ENCODE results near the gene PDAP1. TPM values are rescaled to one million over a fixed set of nuclear protein-coding genes. Genes with fewer than 3 reads are reported as not detected.
"Not testable (repeated sequence)": the region's sequence is repeated elsewhere in the genome, so short reads cannot be mapped to it uniquely, and the experiment has no call there.

Gene PDAP1
- total RNA-seq, 1 experiment from 2014 or later, result 180 TPM

GRCh38 chr7:99359465-99360154, 48.8 kb downstream of the PDAP1 start:
- Histone ChIP-seq H3K4me3 (no peak overlapping the region), H3K36me3 (ENCODE audit: low read depth) (0 out of 2 replicates have a peak, but pooled peaks cover 5% of the 10 kb centered on the region), H3K4me1 (replicated peaks; ENCODE audit: insufficient read depth) (no peaks in the 10 kb centered on the region), H3K9me2 (ENCODE audit: insufficient read depth) (no peaks in the 10 kb centered on the region), H4K20me1 (ENCODE audit: insufficient read depth) (peaks cover 8% of the 10 kb centered on the region), H3K27ac (no peak overlapping the region), H3K27me3 (ENCODE audit: insufficient read depth, low read depth) (no peaks in the 10 kb centered on the region), H3F3A (ENCODE audit: insufficient read depth, low read depth) (peaks cover 15% of the 10 kb centered on the region; the same call in 1 of the 2 replicates), H3K79me2 (ENCODE audit: low read depth) (no peaks in the 10 kb centered on the region), H2AFZ (no peak overlapping the region), H3K4me2 (no peak overlapping the region), H3K9me3 (ENCODE audit: insufficient read depth, low read depth) (no peaks in the 10 kb centered on the region)
- POLR2A ChIA-PET (ENCODE audit: unreplicated experiment), result no interaction called here
- TF ChIP-seq, protein P1, sequence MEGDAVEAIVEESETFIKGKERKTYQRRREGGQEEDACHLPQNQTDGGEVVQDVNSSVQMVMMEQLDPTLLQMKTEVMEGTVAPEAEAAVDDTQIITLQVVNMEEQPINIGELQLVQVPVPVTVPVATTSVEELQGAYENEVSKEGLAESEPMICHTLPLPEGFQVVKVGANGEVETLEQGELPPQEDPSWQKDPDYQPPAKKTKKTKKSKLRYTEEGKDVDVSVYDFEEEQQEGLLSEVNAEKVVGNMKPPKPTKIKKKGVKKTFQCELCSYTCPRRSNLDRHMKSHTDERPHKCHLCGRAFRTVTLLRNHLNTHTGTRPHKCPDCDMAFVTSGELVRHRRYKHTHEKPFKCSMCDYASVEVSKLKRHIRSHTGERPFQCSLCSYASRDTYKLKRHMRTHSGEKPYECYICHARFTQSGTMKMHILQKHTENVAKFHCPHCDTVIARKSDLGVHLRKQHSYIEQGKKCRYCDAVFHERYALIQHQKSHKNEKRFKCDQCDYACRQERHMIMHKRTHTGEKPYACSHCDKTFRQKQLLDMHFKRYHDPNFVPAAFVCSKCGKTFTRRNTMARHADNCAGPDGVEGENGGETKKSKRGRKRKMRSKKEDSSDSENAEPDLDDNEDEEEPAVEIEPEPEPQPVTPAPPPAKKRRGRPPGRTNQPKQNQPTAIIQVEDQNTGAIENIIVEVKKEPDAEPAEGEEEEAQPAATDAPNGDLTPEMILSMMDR (conservative IDR thresholded peaks at IDR 0.05), result no peak
- intact Hi-C loops (cut with micrococcal nuclease; ENCODE audit: unreplicated experiment), result no loop called here
- no TSS peak for BruUV-seq (replicated peaks)
- no peak for DNase-seq
- CTCF ChIA-PET, result no interaction called here

DNA sequence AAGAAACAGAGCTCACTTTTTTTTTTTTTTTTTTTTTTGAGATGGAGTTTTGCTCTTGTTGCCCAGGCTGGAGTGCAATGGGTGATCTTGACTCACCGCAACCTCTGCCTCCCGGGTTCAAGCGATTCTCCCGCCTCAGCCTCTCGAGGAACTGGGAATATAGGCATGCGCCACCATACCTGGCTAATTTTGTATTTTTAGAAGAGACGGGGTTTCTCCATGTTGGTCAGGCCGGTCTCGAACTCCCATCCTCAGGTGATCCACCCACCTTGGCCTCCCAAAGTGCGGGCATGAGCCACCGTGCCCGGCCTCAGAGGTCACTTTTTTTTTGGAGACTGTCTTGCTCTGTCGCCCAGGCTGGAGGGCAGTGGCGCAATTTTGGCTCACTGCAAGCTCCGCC, 49.9 kb downstream of the PDAP1 start:
- H3K9me2 ChIP-seq (ENCODE audit: insufficient read depth); BruUV-seq (replicated peaks); DNase-seq; POLR2A ChIA-PET (ENCODE audit: unreplicated experiment); H3K79me2 ChIP-seq (ENCODE audit: low read depth); CTCF ChIA-PET; H3K9me3 ChIP-seq (ENCODE audit: insufficient read depth, low read depth); H3K4me2 ChIP-seq; H3K27ac ChIP-seq; H3K36me3 ChIP-seq (ENCODE audit: low read depth); H3K4me1 ChIP-seq (replicated peaks; ENCODE audit: insufficient read depth); H3F3A ChIP-seq (ENCODE audit: insufficient read depth, low read depth); H4K20me1 ChIP-seq (ENCODE audit: insufficient read depth); H3K27me3 ChIP-seq (ENCODE audit: insufficient read depth, low read depth); H3K4me3 ChIP-seq; intact Hi-C loops (cut with micrococcal nuclease; ENCODE audit: unreplicated experiment); H2AFZ ChIP-seq: not testable (repeated sequence)

DNA sequence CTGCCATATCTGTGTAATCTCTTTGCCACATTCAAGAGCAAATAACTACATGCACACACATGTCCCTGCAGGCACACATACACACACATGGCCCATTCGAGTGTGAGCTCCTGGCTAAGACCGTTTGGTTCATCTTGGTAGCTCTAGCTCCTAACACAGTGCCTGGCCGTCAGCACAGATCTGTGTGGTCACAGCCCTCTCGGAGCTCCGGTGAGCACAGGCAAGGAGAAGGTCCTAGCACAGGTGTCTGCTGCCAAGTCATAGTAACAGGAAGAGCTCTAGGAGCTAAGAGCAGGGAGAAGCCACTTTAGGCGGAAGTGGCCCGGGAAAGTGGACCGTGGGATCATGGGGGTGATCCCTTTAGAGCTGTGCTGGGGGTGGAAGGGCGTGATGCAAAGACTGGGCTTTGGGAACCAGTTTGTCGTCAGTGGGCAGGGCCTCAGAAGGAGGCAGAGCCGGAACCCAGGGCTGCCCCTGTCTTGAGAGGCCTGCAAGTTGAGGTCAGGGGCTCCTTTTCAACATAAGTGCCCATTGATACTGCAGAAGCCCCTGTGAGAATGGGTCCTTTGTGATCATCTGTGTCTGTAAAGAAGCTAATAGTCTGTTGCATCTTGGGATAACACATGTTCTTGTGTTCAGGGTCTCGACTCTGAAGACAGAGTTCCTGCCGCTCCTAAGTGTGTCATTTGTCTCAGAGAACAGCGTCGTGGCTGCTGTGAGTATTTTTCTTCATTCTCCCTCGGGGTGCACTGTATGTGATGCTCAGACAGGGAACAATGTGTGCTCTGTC, 50.5 kb downstream of the PDAP1 start:
- CTCF ChIA-PET, result no interaction called here
- TF ChIP-seq EZH2 (IDR thresholded peaks at IDR 0.05; ENCODE audit: low read depth), result no peak
- TF ChIP-seq, protein P1 (conservative IDR thresholded peaks at IDR 0.05), result no peak

More for the DNA sequence above, 50.5 kb downstream of the PDAP1 start:
- Histone ChIP-seq H2AFZ (no peak overlapping the region), H3K4me1 (replicated peaks; ENCODE audit: insufficient read depth) (no peaks in the 10 kb centered on the region), H3K27me3 (ENCODE audit: insufficient read depth, low read depth) (no peaks in the 10 kb centered on the region), H3F3A (ENCODE audit: insufficient read depth, low read depth) (peaks cover 9% of the 10 kb centered on the region; the same call in 1 of the 2 replicates), H3K79me2 (ENCODE audit: low read depth) (no peaks in the 10 kb centered on the region), H4K20me1 (ENCODE audit: insufficient read depth) (peaks cover 8% of the 10 kb centered on the region), H3K9me2 (ENCODE audit: insufficient read depth) (no peaks in the 10 kb centered on the region), H3K4me2 (no peak overlapping the region), H3K4me3 (no peak overlapping the region), H3K36me3 (ENCODE audit: low read depth) (0 out of 2 replicates have a peak, but pooled peaks cover 5% of the 10 kb centered on the region), H3K27ac (no peak overlapping the region), H3K9me3 (ENCODE audit: insufficient read depth, low read depth) (no peaks in the 10 kb centered on the region)
- BruUV-seq (replicated peaks), result no TSS peak
- DNase-seq, result no peak
- intact Hi-C loops (cut with micrococcal nuclease; ENCODE audit: unreplicated experiment), result no loop called here
- POLR2A ChIA-PET (ENCODE audit: unreplicated experiment), result no interaction called here
